ENCODE measurements around the gene D2HGDH. TPM values are rescaled to one million over a fixed set of nuclear protein-coding genes. Genes with fewer than 3 reads are reported as not detected.
A peak's percentile ranks its signal among the peaks of the same experiment; 100 is the strongest.

Gene D2HGDH
- total RNA-seq, 2 donors from 2014 or later: 24.0 to 25.8 TPM

GRCh38 chr2:241769819-241770184 lies 35.4 kb downstream of the D2HGDH start:
- ATAC-seq (replicated peaks in 1 of 2): no peak
- H3K27me3 Mint-ChIP-seq (ENCODE audit: low read depth): no peaks in the 10 kb centered on the region
- peaks cover 13% of the 10 kb centered on the region for H3K4me1 Mint-ChIP-seq (ENCODE audit: low read depth)
- H3K36me3 Mint-ChIP-seq (ENCODE audit: insufficient read depth in 2 of 2): peaks cover 0 to 1% of the 10 kb centered on the region in 2 donors
- no peaks in the 10 kb centered on the region for H3K9me3 Mint-ChIP-seq
- H3K4me3 Mint-ChIP-seq: no peak overlapping the region
- no peak for DNase-seq
- no peak overlapping the region for H3K27ac Mint-ChIP-seq

GRCh38 chr2:241770185-241770935 lies 35.9 kb downstream of the D2HGDH start:
- H3K4me3 Mint-ChIP-seq: no peak overlapping the region
- H3K4me1 Mint-ChIP-seq (ENCODE audit: low read depth): peaks cover 13% of the 10 kb centered on the region
- no peaks in the 10 kb centered on the region for H3K9me3 Mint-ChIP-seq
- H3K36me3 Mint-ChIP-seq (ENCODE audit: insufficient read depth in 2 of 2): peaks cover 0 to 1% of the 10 kb centered on the region in 2 donors
- DNase-seq (no peak), ATAC-seq (replicated peaks in 1 of 2) (no peak)
- no peak overlapping the region for H3K27ac Mint-ChIP-seq
- H3K27me3 Mint-ChIP-seq (ENCODE audit: low read depth): no peaks in the 10 kb centered on the region

- no peak for ATAC-seq (replicated peaks in 1 of 2)
Measured at GRCh38 chr2:241770936-241771285, 36.5 kb downstream of the D2HGDH start.

GRCh38 chr2:241771286-241772062 lies 37.0 kb downstream of the D2HGDH start:
- no peaks in the 10 kb centered on the region for H3K9me3 Mint-ChIP-seq
- H3K27ac Mint-ChIP-seq: peak overlapping the region; percentile 36
- peaks cover 0 to 1% of the 10 kb centered on the region in 2 donors for H3K36me3 Mint-ChIP-seq (ENCODE audit: insufficient read depth in 2 of 2)
- H3K4me3 Mint-ChIP-seq: peak overlapping the region; percentile 32 to 74
- DNase-seq (no peak), ATAC-seq (replicated peaks in 1 of 2) (peak in 1 of 2 donors; percentile 28)
- H3K27me3 Mint-ChIP-seq (ENCODE audit: low read depth): no peaks in the 10 kb centered on the region
- peaks cover 13% of the 10 kb centered on the region for H3K4me1 Mint-ChIP-seq (ENCODE audit: low read depth)

More at GRCh38 chr2:241770936-241771285, 36.5 kb downstream of the D2HGDH start:
- H3K27ac Mint-ChIP-seq: no peak overlapping the region
- H3K9me3 Mint-ChIP-seq: no peaks in the 10 kb centered on the region
- peaks cover 13% of the 10 kb centered on the region for H3K4me1 Mint-ChIP-seq (ENCODE audit: low read depth)
- DNase-seq: no peak
- no peak overlapping the region for H3K4me3 Mint-ChIP-seq
- H3K36me3 Mint-ChIP-seq (ENCODE audit: insufficient read depth in 2 of 2): peaks cover 0 to 1% of the 10 kb centered on the region in 2 donors
- no peaks in the 10 kb centered on the region for H3K27me3 Mint-ChIP-seq (ENCODE audit: low read depth)

GRCh38 chr2:241772063-241772499 lies 37.7 kb downstream of the D2HGDH start:
- H3K9me3 Mint-ChIP-seq: no peaks in the 10 kb centered on the region
- no peaks in the 10 kb centered on the region for H3K27me3 Mint-ChIP-seq (ENCODE audit: low read depth)
- ATAC-seq (replicated peaks in 1 of 2) (peak in 1 of 2 donors; percentile 26), DNase-seq (no peak)
- H3K36me3 Mint-ChIP-seq (ENCODE audit: insufficient read depth in 2 of 2): peaks cover 0 to 1% of the 10 kb centered on the region in 2 donors
- peaks cover 13% of the 10 kb centered on the region for H3K4me1 Mint-ChIP-seq (ENCODE audit: low read depth)
- peak overlapping the region; percentile 32 to 74 for H3K4me3 Mint-ChIP-seq
- H3K27ac Mint-ChIP-seq: peak overlapping the region; percentile 36

GRCh38 chr2:241773511-241774418 lies 39.3 kb downstream of the D2HGDH start:
- no peak overlapping the region for H3K27ac Mint-ChIP-seq
- no peak for DNase-seq
- H3K36me3 Mint-ChIP-seq (ENCODE audit: insufficient read depth in 2 of 2): no peaks in the 10 kb centered on the region
- H3K9me3 Mint-ChIP-seq: no peaks in the 10 kb centered on the region
- no peak overlapping the region for H3K4me3 Mint-ChIP-seq
- H3K27me3 Mint-ChIP-seq (ENCODE audit: low read depth): no peaks in the 10 kb centered on the region
- ATAC-seq (replicated peaks in 1 of 2): no peak
- peaks cover 13% of the 10 kb centered on the region for H3K4me1 Mint-ChIP-seq (ENCODE audit: low read depth)

- no peak for ATAC-seq (replicated peaks in 1 of 2)
- no peaks in the 10 kb centered on the region for H3K27me3 Mint-ChIP-seq (ENCODE audit: low read depth)
Measured at GRCh38 chr2:241774419-241775222, 40.2 kb downstream of the D2HGDH start.

GRCh38 chr2:241775223-241776177 lies 41.1 kb downstream of the D2HGDH start:
- peaks cover 0 to 2% of the 10 kb centered on the region in 2 donors for H3K36me3 Mint-ChIP-seq (ENCODE audit: insufficient read depth in 2 of 2)
- no peak overlapping the region for H3K4me3 Mint-ChIP-seq
- peaks cover 0 to 2% of the 10 kb centered on the region in 2 donors for H3K9me3 Mint-ChIP-seq
- ATAC-seq (replicated peaks in 1 of 2): no peak
- peaks cover 13% of the 10 kb centered on the region for H3K4me1 Mint-ChIP-seq (ENCODE audit: low read depth)
- DNase-seq: no peak
- no peak overlapping the region for H3K27ac Mint-ChIP-seq
- no peaks in the 10 kb centered on the region for H3K27me3 Mint-ChIP-seq (ENCODE audit: low read depth)

More at GRCh38 chr2:241774419-241775222, 40.2 kb downstream of the D2HGDH start:
- Mint-ChIP-seq H3K36me3 (ENCODE audit: insufficient read depth in 2 of 2) (peaks cover 0 to 2% of the 10 kb centered on the region in 2 donors), H3K4me1 (ENCODE audit: low read depth) (peaks cover 13% of the 10 kb centered on the region), H3K4me3 (no peak overlapping the region), H3K9me3 (peaks cover 0 to 2% of the 10 kb centered on the region in 2 donors), H3K27ac (no peak overlapping the region)
- no peak for DNase-seq

- peaks cover 0 to 2% of the 10 kb centered on the region in 2 donors for H3K9me3 Mint-ChIP-seq
- H3K4me1 Mint-ChIP-seq (ENCODE audit: low read depth): peaks cover 13% of the 10 kb centered on the region
- H3K27ac Mint-ChIP-seq: no peak within 1 kb of the TSS
- ATAC-seq (replicated peaks in 1 of 2) (no peak), DNase-seq (no peak)
- H3K4me3 Mint-ChIP-seq: no peak within 1 kb of the TSS
- peaks cover 2% of the 10 kb centered on the region in 2 donors for H3K36me3 Mint-ChIP-seq (ENCODE audit: insufficient read depth in 2 of 2)
- H3K27me3 Mint-ChIP-seq (ENCODE audit: low read depth): no peaks in the 10 kb centered on the region
Measured at GRCh38 chr2:241776336-241777169, 42.1 kb downstream of the D2HGDH start, which contains the start of gene GAL3ST2. GAL3ST2 (plus strand) TSS chr2:241776822; CDS start chr2:241776956, 134 bp downstream.

GRCh38 chr2:241777170-241777685 lies 42.8 kb downstream of the D2HGDH start:
- Mint-ChIP-seq H3K36me3 (ENCODE audit: insufficient read depth in 2 of 2) (peaks cover 2% of the 10 kb centered on the region in 2 donors), H3K9me3 (peaks cover 0 to 2% of the 10 kb centered on the region in 2 donors), H3K4me3 (no peak overlapping the region), H3K27me3 (ENCODE audit: low read depth) (no peaks in the 10 kb centered on the region), H3K27ac (no peak overlapping the region), H3K4me1 (ENCODE audit: low read depth) (peaks cover 6% of the 10 kb centered on the region)
- no peak for DNase-seq
- ATAC-seq (replicated peaks in 1 of 2): no peak

Measured in activated T-cell treated with anti-CD3 and anti-CD28 coated beads, Interleukin-2, amount 50 U/mL, for 72 hours (primary cell).